ENCODE data around the gene ZNF597.

- TF ChIP-seq POLR2A (IDR thresholded peaks at IDR 0.05): no peak
- TF ChIP-seq CTCF (IDR thresholded peaks at IDR 0.05): no peak
These were observed 45.5 kb upstream of the ZNF597 start for GRCh38 chr16:3488801-3489200.
